HepG2 (cell line): ENCODE measurements around the gene KIF13A. TPM values are rescaled to one million over a fixed set of nuclear protein-coding genes. Genes with fewer than 3 reads are reported as not detected.

Experiments used
- ADNP ChIP-seq: sonication (generic); formaldehyde crosslinking; IDR thresholded peaks from 2 replicates; pipeline ENCODE4 v1.4.0; 2020; ENCODE audit warnings: missing genetic modification reagents
- ATF2 ChIP-seq: sonication (generic); formaldehyde crosslinking; IDR thresholded peaks from 2 replicates; pipeline ENCODE4 v1.4.0; 2020; ENCODE audit warnings: missing genetic modification reagents
- CAMTA2 ChIP-seq: sonication (generic); formaldehyde crosslinking; IDR thresholded peaks from 2 replicates; pipeline ENCODE4 v1.4.0; 2020; ENCODE audit warnings: mild to moderate bottlenecking, missing genetic modification reagents, borderline replicate concordance
- DPF2 ChIP-seq: sonication (generic); formaldehyde crosslinking; IDR thresholded peaks from 2 replicates; pipeline ENCODE4 v1.4.0; 2020; ENCODE audit warnings: mild to moderate bottlenecking, low read depth, missing genetic modification reagents, borderline replicate concordance
- FOXO1 ChIP-seq: sonication (generic); formaldehyde crosslinking; IDR thresholded peaks from 2 replicates; pipeline ENCODE4 v1.4.0; 2020; ENCODE audit warnings: missing genetic modification reagents
- MED13 ChIP-seq: sonication (generic); formaldehyde crosslinking; IDR thresholded peaks from 2 replicates; pipeline ENCODE4 v1.5.0; 2020; ENCODE audit warnings: missing genetic modification reagents
- MIER3 ChIP-seq: IDR thresholded peaks from 2 replicates; pipeline ENCODE4 v1.6.1; 2016; ENCODE audit warnings: missing compliant biosample characterization, borderline replicate concordance
- NCOA2 ChIP-seq: sonication (generic); formaldehyde crosslinking; IDR thresholded peaks from 2 replicates; pipeline ENCODE4 v1.8.0; 2022; ENCODE audit warnings: inconsistent platforms
- PREB ChIP-seq: sonication (generic); formaldehyde crosslinking; IDR thresholded peaks from 2 replicates; pipeline ENCODE4 v1.4.0; 2020; ENCODE audit warnings: missing genetic modification reagents
- RNF219 ChIP-seq: sonication (generic); formaldehyde crosslinking; IDR thresholded peaks from 2 replicates; pipeline ENCODE4 v1.5.0; 2020; ENCODE audit warnings: mild to moderate bottlenecking, missing genetic modification reagents
- SSRP1 ChIP-seq: IDR thresholded peaks from 2 replicates; pipeline ENCODE4 v1.6.1; 2016; ENCODE audit warnings: control low read depth
- ZNF281 ChIP-seq: sonication (generic); formaldehyde crosslinking; IDR thresholded peaks from 2 replicates; pipeline ENCODE4 v1.4.0; 2020; ENCODE audit warnings: missing genetic modification reagents, borderline replicate concordance
- ZNF407 ChIP-seq: sonication (generic); formaldehyde crosslinking; IDR thresholded peaks from one replicate; pipeline ENCODE4 v1.5.1; 2020; ENCODE audit warnings: mild to moderate bottlenecking, missing genetic modification reagents; ENCODE audit errors: not compliant biosample characterization
- ZNF678 ChIP-seq: sonication (generic); formaldehyde crosslinking; IDR thresholded peaks from 2 replicates; pipeline ENCODE4 v1.4.0; 2020; ENCODE audit warnings: mild to moderate bottlenecking, missing genetic modification reagents
- polyA plus RNA-seq, 8 experiments: library from polyadenylated mRNA; depleted of rRNA in 3 of 8; stranded (reverse) in 7 of 8; unstranded in 1 of 8; fragments of >200 nt; fragmentation: Illumina TruSeq in 4 of 8; extraction: Trizol in 4 of 8; gene quantifications; 2 replicates each; pipeline versions ENCODE4 v1.2.1 to v1.2.3, GENCODE V29; 2011 to 2016; ENCODE audit warnings: low read depth in 4 of 8, missing spikeins in 1 of 8, mixed read lengths in 1 of 8; ENCODE audit not compliant: insufficient read depth in 1 of 8
- total RNA-seq, 5 experiments: library from RNA; depleted of rRNA; stranded (reverse); fragments of >200 nt; fragmentation: Illumina TruSeq; extraction: Trizol; gene quantifications; 2 replicates each; pipeline ENCODE4 v1.2.3, GENCODE V29; 2016; ENCODE audit warnings: low read depth in 1 of 5

KIF13A gene
- total and polyA plus RNA-seq, 2 of the 13 experiments (the other 11 are each of a cell fraction or from before 2014, with no cell fraction given), result 21.1 to 37.2 TPM

- TF ChIP-seq ZNF407 (no peak), CAMTA2 (no peak), SSRP1 (CRISPR knock-in tag) (no peak), MIER3 (CRISPR knock-in tag) (no peak), ZNF678 (CRISPR knock-in tag) (no peak), PREB (no peak), ATF2 (0 out of 2 replicates have a peak, but pooled peaks have one; percentile 41), DPF2 (CRISPR knock-in tag) (no peak), ADNP (CRISPR knock-in tag) (no peak), FOXO1 (CRISPR knock-in tag) (no peak), MED13 (no peak), NCOA2 (CRISPR knock-in tag) (no peak), ZNF281 (CRISPR knock-in tag) (no peak), RNF219 (no peak)
These were observed 262.4 kb downstream of the KIF13A start (continued) for GRCh38 chr6:17725083-17725482.
